WTC11 (cell line): Measurements from ENCODE around the gene SFT2D1. TPM values are rescaled to one million over a fixed set of nuclear protein-coding genes. Genes with fewer than 3 reads are reported as not detected.

ENCODE experiments used
- ATAC-seq: fragments of 200-7000 bp; cut with Tn5 transposase; 2 replicates; pipeline ENCODE4 v1.10.0; 2021; ENCODE audit warnings: mild to moderate bottlenecking, moderate library complexity
- CTCF ChIA-PET: fragments of 300-600 bp; sonication (Branson Sonifier 250); formaldehyde crosslinking; loops from one replicate; lab custom pipeline; 2021; ENCODE audit warnings: antibody characterized with exemption; lab: Charles Lee
- POLR2A ChIA-PET: fragments of 350-600 bp; sonication (Branson Sonifier 250); formaldehyde crosslinking; loops from one replicate; lab custom pipeline; 2021; ENCODE audit warnings: antibody characterized with exemption; lab: Charles Lee
- DNase-seq: peaks from one replicate; pipeline ENCODE4 v3.0.0; 2021; ENCODE audit warnings: low spot score
- H3K27ac Mint-ChIP-seq: 2 replicates; pipeline ENCODE4 v1.8.0; 2021; ENCODE audit warnings: mixed read lengths
- H3K27me3 Mint-ChIP-seq: 2 replicates; pipeline ENCODE4 v1.8.0; 2021; ENCODE audit warnings: low read depth, mild to moderate bottlenecking, moderate library complexity, mixed read lengths
- H3K36me3 Mint-ChIP-seq: 2 replicates; pipeline ENCODE4 v1.8.0; 2021; ENCODE audit warnings: mixed read lengths
- H3K4me1 Mint-ChIP-seq: 2 replicates; pipeline ENCODE4 v1.8.0; 2022; ENCODE audit warnings: mixed read lengths
- H3K4me3 Mint-ChIP-seq: 2 replicates; pipeline ENCODE4 v1.8.0; 2021; ENCODE audit warnings: mild to moderate bottlenecking, moderate library complexity, mixed read lengths
- H3K9me3 Mint-ChIP-seq: 2 replicates; pipeline ENCODE4 v1.8.0; 2021; ENCODE audit warnings: mixed read lengths
- AR ChIP-seq: fragments of 250-450 bp; sonication (Bioruptor Pico); IDR thresholded peaks from 2 replicates; pipeline ENCODE4 v1.9.0; 2021; ENCODE audit warnings: mild to moderate bottlenecking
- ATF1 ChIP-seq: sonication (generic); formaldehyde crosslinking; IDR thresholded peaks from 2 replicates; pipeline ENCODE4 v1.8.1; 2023; ENCODE audit warnings: mild to moderate bottlenecking, moderate library complexity, missing genetic modification reagents
- CREB1 ChIP-seq: sonication (generic); formaldehyde crosslinking; IDR thresholded peaks from 2 replicates; pipeline ENCODE4 v1.8.0; 2023; ENCODE audit warnings: mild to moderate bottlenecking, missing genetic modification reagents
- FOXJ3 ChIP-seq: sonication (generic); formaldehyde crosslinking; IDR thresholded peaks from 2 replicates; pipeline ENCODE4 v1.9.0; 2021; ENCODE audit warnings: missing genetic modification reagents, mild to moderate bottlenecking, borderline replicate concordance
- GTF2I ChIP-seq: fragments of 250-450 bp; sonication (Bioruptor Pico); conservative IDR thresholded peaks from 2 replicates; pipeline ENCODE4 v1.4.0; 2021; ENCODE audit warnings: mild to moderate bottlenecking
- SOX15 ChIP-seq: fragments of 250-450 bp; sonication (Bioruptor Pico); IDR thresholded peaks from 2 replicates; pipeline ENCODE4 v1.9.0; 2021; ENCODE audit warnings: mild to moderate bottlenecking
- ZNF138 ChIP-seq: sonication (generic); formaldehyde crosslinking; conservative IDR thresholded peaks from 2 replicates; pipeline ENCODE4 v1.8.1; 2022; ENCODE audit warnings: mild to moderate bottlenecking, moderate library complexity, missing genetic modification reagents
- total RNA-seq: library from RNA; stranded (reverse); gene quantifications from 3 replicates; pipeline ENCODE4 v1.2.3, GENCODE V29; 2021
- TF ChIP-seq, protein P1 (sequence below): sonication (generic); formaldehyde crosslinking; IDR thresholded peaks from 2 replicates; pipeline ENCODE4 v1.8.1; 2023; ENCODE audit warnings: mild to moderate bottlenecking, missing genetic modification reagents, moderate library complexity
- TF ChIP-seq, protein P2 (sequence below): fragments of 200-600 bp; IDR thresholded peaks from 2 replicates; pipeline ENCODE4 v1.8.0; 2022; ENCODE audit warnings: antibody characterized with exemption
- TF ChIP-seq, protein P3 (sequence below): sonication (generic); formaldehyde crosslinking; IDR thresholded peaks from 2 replicates; pipeline ENCODE4 v1.8.1; 2023; ENCODE audit warnings: mild to moderate bottlenecking, moderate library complexity, missing genetic modification reagents
- TF ChIP-seq, protein P4 (sequence below): sonication (generic); formaldehyde crosslinking; IDR thresholded peaks from 2 replicates; pipeline ENCODE4 v1.8.0; 2023; ENCODE audit warnings: mild to moderate bottlenecking, missing genetic modification reagents

The SFT2D1 gene
- total RNA-seq, 1 experiment from 2014 or later: 53.1 TPM

GRCh38 chr6:166274163-166274562 lies 68.2 kb downstream of the SFT2D1 start:
- no peak overlapping the region for H3K4me3 Mint-ChIP-seq
- POLR2A ChIA-PET: no interaction called here
- no peak overlapping the region for H3K27ac Mint-ChIP-seq
- ATAC-seq (no peak), DNase-seq (no peak)
- CTCF ChIA-PET: interaction anchor here (1.1 kb wide), 1 partner anchor 126 kb away, joined by 3 read pairs; no protein-coding TSS in a partner anchor
- H3K4me1 Mint-ChIP-seq: peaks cover 2% of the 10 kb centered on the region
- H3K9me3 Mint-ChIP-seq: peaks cover 6% of the 10 kb centered on the region; the same call in 1 of the 2 replicates
- no peaks in the 10 kb centered on the region for H3K36me3 Mint-ChIP-seq
- TF ChIP-seq AR (CRISPR knock-in tag) (no peak), CREB1 (no peak)
- TF ChIP-seq, protein P1, sequence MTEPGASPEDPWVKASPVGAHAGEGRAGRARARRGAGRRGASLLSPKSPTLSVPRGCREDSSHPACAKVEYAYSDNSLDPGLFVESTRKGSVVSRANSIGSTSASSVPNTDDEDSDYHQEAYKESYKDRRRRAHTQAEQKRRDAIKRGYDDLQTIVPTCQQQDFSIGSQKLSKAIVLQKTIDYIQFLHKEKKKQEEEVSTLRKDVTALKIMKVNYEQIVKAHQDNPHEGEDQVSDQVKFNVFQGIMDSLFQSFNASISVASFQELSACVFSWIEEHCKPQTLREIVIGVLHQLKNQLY: no peak
- TF ChIP-seq, protein P2, sequence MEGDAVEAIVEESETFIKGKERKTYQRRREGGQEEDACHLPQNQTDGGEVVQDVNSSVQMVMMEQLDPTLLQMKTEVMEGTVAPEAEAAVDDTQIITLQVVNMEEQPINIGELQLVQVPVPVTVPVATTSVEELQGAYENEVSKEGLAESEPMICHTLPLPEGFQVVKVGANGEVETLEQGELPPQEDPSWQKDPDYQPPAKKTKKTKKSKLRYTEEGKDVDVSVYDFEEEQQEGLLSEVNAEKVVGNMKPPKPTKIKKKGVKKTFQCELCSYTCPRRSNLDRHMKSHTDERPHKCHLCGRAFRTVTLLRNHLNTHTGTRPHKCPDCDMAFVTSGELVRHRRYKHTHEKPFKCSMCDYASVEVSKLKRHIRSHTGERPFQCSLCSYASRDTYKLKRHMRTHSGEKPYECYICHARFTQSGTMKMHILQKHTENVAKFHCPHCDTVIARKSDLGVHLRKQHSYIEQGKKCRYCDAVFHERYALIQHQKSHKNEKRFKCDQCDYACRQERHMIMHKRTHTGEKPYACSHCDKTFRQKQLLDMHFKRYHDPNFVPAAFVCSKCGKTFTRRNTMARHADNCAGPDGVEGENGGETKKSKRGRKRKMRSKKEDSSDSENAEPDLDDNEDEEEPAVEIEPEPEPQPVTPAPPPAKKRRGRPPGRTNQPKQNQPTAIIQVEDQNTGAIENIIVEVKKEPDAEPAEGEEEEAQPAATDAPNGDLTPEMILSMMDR: no peak
- TF ChIP-seq, all 79 proteins: peak for 0
- peaks cover 40% of the 10 kb centered on the region for H3K27me3 Mint-ChIP-seq

GRCh38 chr6:166271376-166271765 lies 71.0 kb downstream of the SFT2D1 start:
- ChIA-PET POLR2A (no interaction called here), CTCF (interaction anchor here (1.6 kb wide), 1 partner anchor 129 kb away, joined by 4 read pairs; no protein-coding TSS in a partner anchor)
- Mint-ChIP-seq H3K4me1 (peaks cover 24% of the 10 kb centered on the region), H3K4me3 (no peak overlapping the region), H3K27ac (no peak overlapping the region), H3K9me3 (peaks cover 3% of the 10 kb centered on the region; the same call in 1 of the 2 replicates), H3K36me3 (no peaks in the 10 kb centered on the region), H3K27me3 (peaks cover 63% of the 10 kb centered on the region)
- ATAC-seq (no peak), DNase-seq (no peak)
- no peak for TF ChIP-seq ZNF138 (CRISPR knock-in tag)
- no peak for TF ChIP-seq FOXJ3 (CRISPR knock-in tag)
- TF ChIP-seq, protein P3, sequence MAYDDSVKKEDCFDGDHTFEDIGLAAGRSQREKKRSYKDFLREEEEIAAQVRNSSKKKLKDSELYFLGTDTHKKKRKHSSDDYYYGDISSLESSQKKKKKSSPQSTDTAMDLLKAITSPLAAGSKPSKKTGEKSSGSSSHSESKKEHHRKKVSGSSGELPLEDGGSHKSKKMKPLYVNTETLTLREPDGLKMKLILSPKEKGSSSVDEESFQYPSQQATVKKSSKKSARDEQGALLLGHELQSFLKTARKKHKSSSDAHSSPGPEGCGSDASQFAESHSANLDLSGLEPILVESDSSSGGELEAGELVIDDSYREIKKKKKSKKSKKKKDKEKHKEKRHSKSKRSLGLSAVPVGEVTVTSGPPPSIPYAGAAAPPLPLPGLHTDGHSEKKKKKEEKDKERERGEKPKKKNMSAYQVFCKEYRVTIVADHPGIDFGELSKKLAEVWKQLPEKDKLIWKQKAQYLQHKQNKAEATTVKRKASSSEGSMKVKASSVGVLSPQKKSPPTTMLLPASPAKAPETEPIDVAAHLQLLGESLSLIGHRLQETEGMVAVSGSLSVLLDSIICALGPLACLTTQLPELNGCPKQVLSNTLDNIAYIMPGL (CRISPR knock-in tag): no peak
- TF ChIP-seq, protein P4, sequence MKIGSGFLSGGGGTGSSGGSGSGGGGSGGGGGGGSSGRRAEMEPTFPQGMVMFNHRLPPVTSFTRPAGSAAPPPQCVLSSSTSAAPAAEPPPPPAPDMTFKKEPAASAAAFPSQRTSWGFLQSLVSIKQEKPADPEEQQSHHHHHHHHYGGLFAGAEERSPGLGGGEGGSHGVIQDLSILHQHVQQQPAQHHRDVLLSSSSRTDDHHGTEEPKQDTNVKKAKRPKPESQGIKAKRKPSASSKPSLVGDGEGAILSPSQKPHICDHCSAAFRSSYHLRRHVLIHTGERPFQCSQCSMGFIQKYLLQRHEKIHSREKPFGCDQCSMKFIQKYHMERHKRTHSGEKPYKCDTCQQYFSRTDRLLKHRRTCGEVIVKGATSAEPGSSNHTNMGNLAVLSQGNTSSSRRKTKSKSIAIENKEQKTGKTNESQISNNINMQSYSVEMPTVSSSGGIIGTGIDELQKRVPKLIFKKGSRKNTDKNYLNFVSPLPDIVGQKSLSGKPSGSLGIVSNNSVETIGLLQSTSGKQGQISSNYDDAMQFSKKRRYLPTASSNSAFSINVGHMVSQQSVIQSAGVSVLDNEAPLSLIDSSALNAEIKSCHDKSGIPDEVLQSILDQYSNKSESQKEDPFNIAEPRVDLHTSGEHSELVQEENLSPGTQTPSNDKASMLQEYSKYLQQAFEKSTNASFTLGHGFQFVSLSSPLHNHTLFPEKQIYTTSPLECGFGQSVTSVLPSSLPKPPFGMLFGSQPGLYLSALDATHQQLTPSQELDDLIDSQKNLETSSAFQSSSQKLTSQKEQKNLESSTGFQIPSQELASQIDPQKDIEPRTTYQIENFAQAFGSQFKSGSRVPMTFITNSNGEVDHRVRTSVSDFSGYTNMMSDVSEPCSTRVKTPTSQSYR (CRISPR knock-in tag): no peak
- no peak for TF ChIP-seq GTF2I (CRISPR knock-in tag)
- no peak for TF ChIP-seq ATF1 (CRISPR knock-in tag)
- TF ChIP-seq SOX15 (CRISPR knock-in tag): no peak
